Measurements from ENCODE around the gene RPL36. TPM values are rescaled to one million over a fixed set of nuclear protein-coding genes. Genes with fewer than 3 reads are reported as not detected.

RPL36 gene
- 1,353 and 1,639 TPM in 2 replicates for total RNA-seq

DNA sequence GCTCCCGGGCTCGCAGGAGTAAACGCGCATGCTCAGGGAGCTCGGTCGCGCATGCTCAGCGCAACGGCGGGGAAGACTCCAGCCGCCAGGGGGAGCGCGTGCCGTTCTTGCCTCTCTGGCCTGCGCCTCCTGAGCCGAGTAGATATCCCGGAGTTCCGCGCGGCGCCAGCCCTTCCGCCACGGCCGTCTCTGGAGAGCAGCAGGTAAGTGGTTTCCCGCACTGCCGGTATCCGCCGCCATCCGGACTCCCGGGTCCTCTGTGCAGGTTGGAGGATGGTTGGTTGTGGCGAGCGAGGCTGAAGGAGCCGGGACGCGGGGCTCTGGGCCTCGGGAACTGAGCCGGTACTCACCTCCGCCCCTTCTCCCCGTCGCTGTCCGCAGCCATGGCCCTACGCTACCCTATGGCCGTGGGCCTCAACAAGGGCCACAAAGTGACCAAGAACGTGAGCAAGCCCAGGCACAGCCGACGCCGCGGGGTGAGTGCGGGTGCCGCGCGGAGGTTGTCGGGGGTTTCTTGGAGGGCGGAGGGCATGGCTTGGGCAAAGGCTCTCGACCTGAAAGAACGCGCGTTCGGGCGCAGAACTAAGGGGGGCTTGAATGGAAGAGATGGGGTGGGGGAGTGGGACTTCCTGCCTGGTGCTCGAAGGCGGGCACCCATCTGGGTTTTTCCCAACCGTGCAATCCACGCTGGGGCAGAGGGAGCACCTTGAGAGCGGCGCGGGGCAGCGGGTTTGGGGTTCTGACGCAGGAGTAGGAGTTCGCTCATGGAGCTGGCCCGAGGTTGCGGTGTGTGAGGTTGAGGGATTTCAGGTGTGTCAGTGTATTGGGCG lies at the start of gene RPL36:
TSS of gene RPL36 (plus strand) at position 171 of the 830 bp plus-strand sequence. CDS start at position 384, 213 bp downstream.

DNA sequence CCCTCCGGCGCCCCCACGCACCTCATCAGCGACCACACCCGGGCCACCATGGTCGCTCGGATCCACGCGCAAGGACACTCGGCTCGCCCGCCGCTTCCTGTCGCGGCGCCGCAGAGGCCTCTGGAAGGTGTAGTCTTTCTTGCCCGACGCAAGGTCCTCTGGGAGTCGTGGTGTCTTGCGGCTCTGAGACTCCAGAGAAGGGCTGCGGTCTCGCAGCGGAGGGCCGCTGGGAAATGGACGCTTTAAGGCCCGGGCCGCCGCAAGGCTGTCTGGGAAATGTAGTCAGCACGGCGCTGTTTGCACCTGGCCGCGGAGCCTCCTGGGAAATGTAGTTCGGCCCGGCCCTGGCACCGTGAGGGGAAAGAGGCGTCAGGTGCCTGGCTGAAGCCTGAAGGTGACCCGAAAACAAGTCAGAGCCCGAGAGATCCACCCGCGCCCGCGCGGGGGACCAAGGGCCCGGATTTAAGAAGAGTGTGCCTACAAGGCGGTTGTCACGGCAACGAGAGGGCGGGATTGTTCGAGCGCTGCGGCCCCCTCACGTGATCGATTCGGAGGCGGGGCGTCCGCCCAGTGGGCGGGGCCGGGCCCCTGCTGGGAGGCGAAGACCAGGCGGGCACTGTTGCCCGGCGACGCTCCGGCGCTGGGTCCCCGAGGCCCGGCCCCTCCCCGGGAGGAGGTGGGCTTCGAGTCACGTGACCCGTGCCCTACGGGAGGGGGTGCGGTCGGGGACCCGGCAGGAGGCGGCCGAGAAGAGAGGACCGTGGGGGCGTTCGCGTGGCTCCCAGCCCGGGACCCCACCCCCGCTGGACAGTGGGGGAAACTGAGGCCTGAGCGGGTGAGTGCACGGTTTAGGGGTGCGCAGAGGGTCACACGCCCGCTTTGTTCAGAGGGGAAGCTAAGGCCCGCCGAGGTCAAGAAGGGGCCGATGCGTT lies 9.4 kb upstream of the RPL36 start, which contains the start of the genes HSD11B1L and MICOS13:
TSS of gene HSD11B1L (plus strand) at position 591 of the 932 bp plus-strand sequence. CDS start 3,806 bp downstream, outside the sequence.
TSS of gene MICOS13 (minus strand) at position 80 of the 932 bp plus-strand sequence. CDS start at position 50, 30 bp downstream.

DNA sequence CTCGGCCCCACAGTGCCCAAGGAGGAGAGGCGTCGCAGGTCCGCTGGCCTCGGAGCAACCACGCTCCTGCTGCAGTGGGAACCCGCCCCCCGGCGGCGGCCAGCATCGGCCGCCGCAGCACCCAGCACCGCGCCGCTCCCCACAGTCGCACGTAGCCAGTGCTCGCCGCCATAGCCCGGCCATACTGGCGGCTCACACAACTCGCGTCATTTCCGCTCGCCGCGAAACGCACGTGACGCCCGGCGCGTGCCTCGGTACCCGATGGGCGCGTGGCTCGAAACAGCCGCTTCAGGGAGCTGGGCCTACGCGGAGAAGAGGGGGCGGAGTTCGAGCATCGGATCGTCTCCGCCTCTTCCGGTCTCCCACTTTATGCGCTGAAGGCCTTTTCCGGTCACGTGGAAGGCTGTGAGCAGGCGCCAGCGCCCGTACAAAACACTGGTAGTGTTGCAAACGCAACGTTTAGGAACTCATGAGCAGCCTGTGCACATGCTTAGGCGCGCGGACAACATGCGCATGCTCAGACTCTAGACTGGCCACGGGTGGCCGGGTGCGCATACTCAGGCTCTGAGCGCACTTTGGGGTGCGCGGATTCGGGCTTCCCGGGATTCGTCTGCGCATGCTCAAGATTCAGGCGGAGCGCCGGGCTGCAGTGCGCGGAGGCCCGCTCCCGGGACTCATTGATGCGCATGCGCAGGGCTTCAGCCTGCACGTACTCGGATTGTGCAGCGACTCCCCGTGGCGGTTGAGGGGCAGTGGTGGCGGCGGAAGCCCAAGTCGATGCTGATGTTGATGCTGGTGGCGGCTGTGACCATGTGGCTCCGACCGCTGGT lies 30.1 kb downstream of the RPL36 start, which contains the start of the genes CATSPERD and LONP1:
TSS of gene CATSPERD (plus strand) at position 677 of the 830 bp plus-strand sequence. CDS start at position 778, 101 bp downstream.
TSS of gene LONP1 (minus strand) at position 186 of the 830 bp plus-strand sequence. CDS start at position 172, 14 bp downstream.

Other genes starting within 250 kb of the RPL36 start
- gene ZNRF4, start 234.9 kb upstream of the RPL36 start, total RNA-seq = not detected in 2 replicates
- 0.15 and 0.53 TPM in 2 replicates for gene TINCR, start 122.3 kb upstream of the RPL36 start, total RNA-seq
- gene SAFB2, start 67.5 kb upstream of the RPL36 start, total RNA-seq = 12.5 and 18.2 TPM in 2 replicates
- 27.6 and 39.0 TPM in 2 replicates for gene SAFB, start 67.2 kb upstream of the RPL36 start, total RNA-seq
- gene MICOS13, start 9.8 kb upstream of the RPL36 start, total RNA-seq = 59.6 and 66.4 TPM in 2 replicates
- gene HSD11B1L, start 9.3 kb upstream of the RPL36 start, total RNA-seq = 2.6 and 4.5 TPM in 2 replicates
- gene LONP1, start 29.9 kb downstream of the RPL36 start, total RNA-seq = 115 and 130 TPM in 2 replicates
- not detected in 2 replicates for gene CATSPERD, start 30.3 kb downstream of the RPL36 start, total RNA-seq
- gene PRR22, start 94.5 kb downstream of the RPL36 start, total RNA-seq = 0.44 and 0.60 TPM in 2 replicates
- gene DUS3L, start 100.9 kb downstream of the RPL36 start, total RNA-seq = 34.8 and 43.3 TPM in 2 replicates
- gene NRTN, start 114.8 kb downstream of the RPL36 start, total RNA-seq = not detected in 2 replicates
- not detected in 2 replicates for gene FUT6, start 149.4 kb downstream of the RPL36 start, total RNA-seq
- gene FUT3, start 161.2 kb downstream of the RPL36 start, total RNA-seq = not detected in 2 replicates
- gene FUT5, start 180.2 kb downstream of the RPL36 start, total RNA-seq = not detected in 2 replicates
- 359 and 363 TPM in 2 replicates for gene NDUFA11, start 213.5 kb downstream of the RPL36 start, total RNA-seq
- gene VMAC, start 214.6 kb downstream of the RPL36 start, total RNA-seq = 2.8 and 3.0 TPM in 2 replicates
- 0.89 and 1.3 TPM in 2 replicates for gene CAPS, start 224.0 kb downstream of the RPL36 start, total RNA-seq

Measured in mammary microvascular endothelial cell (primary cell).